GM19238 (cell line): ENCODE results near the gene RHEBL1.
A peak's percentile ranks its signal among the peaks of the same experiment; 100 is the strongest.

Experiments used
- DNase-seq: peaks from one replicate; pipeline ENCODE4 v3.0.0; 2011; ENCODE audit warnings: low spot score; ENCODE audit not compliant: insufficient read length

RHEBL1 gene, protein sequence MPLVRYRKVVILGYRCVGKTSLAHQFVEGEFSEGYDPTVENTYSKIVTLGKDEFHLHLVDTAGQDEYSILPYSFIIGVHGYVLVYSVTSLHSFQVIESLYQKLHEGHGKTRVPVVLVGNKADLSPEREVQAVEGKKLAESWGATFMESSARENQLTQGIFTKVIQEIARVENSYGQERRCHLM

GRCh38 chr12:49069507-49070346 is at the start of gene RHEBL1:
RHEBL1 (minus strand) TSS chr12:49069979; CDS start chr12:49069785, 194 bp downstream.
- DNase-seq: peak; percentile 96

- no peak for DNase-seq
These were observed 41.4 kb upstream of the RHEBL1 start for GRCh38 chr12:49111206-49111605.

GRCh38 chr12:49110464-49111155 is 40.8 kb upstream of the RHEBL1 start, which contains the start of gene LMBR1L:
LMBR1L (minus strand) TSS chr12:49110847; CDS start chr12:49110555, 292 bp downstream.
- DNase-seq: peak; percentile 95

DNA sequence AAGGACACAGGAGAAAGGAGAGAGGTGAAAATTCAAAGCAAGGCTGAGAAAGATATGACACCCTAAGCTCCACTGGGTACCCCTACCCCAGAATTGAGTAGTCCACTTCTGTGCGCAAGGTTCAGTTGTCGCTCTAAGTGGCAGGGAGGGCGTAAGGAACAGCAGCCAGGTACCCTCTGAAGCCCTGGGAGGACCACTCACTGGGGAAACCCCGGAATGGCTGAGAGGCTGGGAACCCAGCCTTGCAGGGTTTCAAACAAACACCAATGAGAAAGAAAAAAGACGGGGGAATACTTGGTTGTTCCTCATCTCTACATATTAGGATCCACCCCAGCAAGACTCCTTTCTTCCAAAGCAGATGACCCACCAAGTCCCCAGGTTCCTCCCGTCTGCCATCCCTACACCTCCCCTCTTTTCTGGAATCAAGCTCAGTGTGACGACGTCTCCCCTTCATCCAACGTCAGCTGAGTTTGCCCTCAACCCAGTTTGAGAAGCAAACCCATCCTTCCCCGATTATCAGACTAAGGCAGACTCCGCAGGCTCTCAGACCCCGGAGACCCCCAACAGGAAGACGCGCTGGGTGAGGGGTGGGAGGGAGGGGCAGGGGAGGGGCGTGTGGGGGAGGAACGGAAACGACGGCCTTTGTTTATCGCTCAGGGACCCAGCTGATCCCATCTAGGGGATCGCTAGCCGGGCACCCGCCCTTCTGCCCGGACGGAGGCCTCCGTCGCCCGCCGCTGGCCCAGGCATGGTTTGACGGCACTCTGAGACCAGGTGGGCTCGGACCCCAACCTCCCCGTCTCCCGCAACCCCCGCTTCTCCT is 40.1 kb upstream of the RHEBL1 start:
- no peak for DNase-seq

GRCh38 chr12:49108958-49109404 is 39.2 kb upstream of the RHEBL1 start:
- DNase-seq: no peak

DNA sequence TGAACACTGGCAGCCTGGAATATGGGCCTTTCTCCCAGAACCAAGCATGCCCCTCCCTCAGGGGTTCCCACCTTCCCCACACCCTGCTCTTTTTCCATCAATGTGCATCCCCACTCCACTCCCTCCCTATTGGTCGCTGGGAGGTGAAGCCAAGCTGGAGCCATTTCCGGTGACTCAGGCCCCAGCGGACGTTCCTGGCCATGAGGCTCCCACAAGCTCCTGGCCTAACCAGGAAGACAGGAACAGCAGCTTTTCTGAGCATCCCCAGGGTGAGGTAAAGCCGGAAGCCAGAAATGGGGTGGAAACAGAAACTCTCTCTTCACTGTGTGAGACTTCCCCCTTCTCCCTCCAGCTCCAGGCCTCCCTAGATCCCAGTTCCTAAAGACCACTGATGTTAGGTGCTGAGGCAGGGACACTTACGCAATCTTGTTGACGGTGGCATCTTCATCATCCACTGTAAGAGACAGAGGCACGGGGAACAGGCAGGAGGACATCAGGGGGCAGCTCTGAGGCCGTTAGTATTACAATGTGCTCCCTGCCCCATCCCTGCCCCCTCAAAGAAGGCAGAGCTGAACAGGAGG is 35.8 kb upstream of the RHEBL1 start:
- DNase-seq: no peak

DNA sequence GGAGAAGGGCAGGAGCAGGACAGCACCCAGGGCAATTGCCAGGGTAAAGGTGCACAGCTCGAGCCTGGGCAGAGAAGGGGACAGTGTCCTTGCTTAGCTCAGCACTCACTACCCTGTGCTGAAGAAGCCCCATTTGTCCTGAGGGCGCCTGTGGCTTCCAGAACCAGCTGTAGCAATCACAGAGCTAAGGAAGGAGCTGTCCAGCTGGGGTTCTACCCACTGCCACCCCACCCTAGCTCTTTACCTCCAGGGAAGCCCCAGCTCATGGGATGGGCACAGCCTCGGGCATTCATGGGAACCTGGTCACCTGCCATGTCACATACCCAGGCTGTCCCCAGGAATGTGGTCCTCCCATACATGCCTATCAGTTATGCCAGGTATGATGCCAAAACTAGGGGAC is 35.0 kb upstream of the RHEBL1 start:
- no peak for DNase-seq

GRCh38 chr12:49100380-49100779 is 30.6 kb upstream of the RHEBL1 start:
- no peak for DNase-seq

DNA sequence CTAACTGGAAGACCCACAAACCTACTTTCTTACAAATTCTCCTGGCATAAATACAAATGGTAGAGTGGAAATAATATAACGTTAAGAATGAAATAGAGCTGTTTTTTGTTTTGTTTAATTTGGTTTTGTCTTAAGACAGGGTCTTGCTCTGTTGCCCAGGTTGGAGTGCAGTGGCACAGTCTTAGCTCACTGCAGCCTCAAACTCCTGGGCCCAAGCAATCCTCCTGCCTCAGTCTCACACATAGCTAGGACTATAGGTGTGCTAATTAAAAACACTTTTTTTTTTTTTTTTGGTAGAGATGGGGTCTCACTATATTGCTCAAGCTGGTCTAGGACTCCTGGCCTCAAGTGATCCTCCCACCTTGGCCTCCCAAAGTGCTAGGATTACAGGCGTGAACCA is 28.9 kb upstream of the RHEBL1 start:
- DNase-seq: no peak

DNA sequence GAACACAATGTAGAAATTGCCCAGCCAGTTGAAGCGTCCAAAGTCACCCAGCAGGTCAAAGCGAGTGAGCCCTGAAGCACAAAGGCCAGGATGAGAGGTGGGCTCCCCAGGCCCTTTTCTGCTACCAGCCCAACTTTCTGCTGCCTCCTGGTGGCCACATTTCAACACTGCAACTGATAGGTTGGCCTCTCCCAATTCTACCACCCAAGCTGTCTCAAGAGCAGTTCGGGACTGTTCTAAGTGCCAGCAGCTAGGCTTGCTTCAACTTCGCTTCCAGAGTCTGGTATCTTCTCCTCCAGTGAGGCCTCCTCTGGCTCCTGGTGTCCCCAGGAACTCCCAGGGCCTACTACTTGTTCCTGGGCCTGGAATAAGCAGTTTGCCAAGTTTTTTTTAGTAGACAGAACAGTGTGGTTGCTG is 28.3 kb upstream of the RHEBL1 start:
- DNase-seq: peak; percentile 61

- DNase-seq: no peak
These were observed 27.6 kb upstream of the RHEBL1 start for GRCh38 chr12:49097381-49097780.

DNA sequence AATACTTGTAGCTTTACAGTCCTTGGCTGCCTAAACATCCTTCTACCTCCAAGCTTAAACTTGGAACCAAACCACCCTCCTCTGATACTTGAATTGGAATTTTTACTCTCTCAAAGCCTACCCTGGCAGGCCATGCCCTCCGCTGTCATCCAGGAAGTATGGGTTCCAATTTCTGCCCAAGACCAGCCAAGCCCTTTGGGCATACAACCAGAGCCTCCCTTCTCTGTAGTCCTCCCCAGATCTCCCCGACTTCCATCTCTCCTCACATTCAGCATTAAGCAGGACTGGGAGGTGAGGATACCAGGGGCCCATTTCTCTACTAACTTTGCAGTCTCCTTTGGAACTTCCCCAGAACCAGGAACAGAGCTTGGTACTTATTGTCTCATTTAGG is 25.2 kb upstream of the RHEBL1 start:
- DNase-seq: no peak

DNA sequence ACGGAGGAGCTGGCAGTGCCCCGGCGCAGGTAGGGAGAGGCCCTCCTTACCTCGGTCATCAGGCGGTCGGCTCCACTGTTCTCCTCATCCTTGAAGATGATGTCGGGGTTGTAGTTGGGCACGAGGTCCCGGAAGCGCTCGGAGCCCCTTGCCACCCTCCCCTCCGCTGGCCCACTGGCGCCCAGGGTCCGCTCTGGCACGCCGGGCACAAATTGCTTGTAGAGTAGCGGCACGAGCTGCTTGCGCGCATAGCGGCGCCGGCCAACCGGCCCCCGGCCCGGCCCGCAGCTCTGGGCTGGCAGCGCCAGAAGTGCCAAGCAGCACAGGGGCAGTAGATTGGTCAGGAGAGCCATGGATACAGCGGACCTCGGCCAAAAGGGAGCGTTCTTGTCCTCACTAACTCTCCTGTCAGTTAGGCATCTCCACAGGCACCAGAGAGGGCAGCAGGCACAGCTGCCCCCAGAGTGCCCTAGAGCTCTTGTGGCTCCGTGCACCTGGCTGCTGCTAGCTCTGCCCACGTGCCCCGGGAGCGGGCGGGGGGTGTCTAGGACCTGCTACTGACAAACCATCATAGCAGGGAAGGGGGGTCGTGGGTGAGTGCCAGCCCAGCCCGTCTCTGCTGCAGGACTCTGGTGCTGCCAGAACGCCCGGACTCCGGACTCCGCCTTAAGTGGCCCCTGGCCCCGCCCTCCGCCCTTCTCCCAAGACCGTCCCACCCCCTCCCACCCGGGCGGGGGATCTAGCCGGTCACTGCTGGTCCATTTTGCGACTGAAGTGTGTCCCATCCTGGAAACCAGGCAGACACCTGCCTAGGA is 24.6 kb upstream of the RHEBL1 start, which contains the start of gene DHH:
DHH (minus strand) TSS at position 642 of the 815 bp plus-strand sequence; CDS start at position 353, 289 bp downstream.
- DNase-seq: no peak

GRCh38 chr12:49093792-49094159 is 24.0 kb upstream of the RHEBL1 start:
- DNase-seq: no peak

GRCh38 chr12:49092816-49093406 is 23.1 kb upstream of the RHEBL1 start:
- no peak for DNase-seq

DNA sequence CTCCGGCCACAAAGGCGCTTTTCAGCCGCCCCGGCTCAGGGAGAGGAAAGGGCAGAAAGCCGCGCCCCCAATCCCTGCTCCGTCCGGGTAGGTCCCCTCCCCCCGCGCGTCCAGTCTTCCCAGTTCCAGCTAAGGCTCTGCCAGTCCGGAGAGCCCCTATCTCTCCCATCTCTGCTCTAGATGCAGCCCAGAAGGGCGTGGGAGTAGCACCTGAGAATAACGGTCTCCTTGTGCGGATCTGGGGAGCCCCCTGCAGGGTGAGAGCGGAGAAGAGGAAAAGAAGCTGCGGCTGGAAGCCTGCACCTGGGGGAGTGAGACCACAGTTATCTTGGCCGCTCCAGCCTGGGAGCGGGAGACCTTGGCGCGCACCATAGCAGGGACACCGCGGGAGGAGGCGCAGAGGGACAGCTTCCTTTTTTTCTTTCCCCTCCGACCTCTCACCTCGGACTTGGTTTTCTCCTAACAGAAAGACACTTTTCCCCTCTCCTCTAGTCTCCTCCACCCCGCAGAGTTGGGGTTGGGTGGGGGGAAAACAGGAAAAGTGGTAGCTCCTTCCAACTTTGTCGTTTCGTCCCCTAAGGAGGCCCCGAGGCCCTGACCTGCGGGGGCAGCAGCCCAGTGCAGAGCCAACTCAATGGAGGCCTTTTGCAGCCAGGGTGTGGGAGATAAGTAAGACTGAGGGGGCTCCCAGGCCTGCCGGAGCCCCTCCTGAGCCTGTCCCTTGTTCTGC is 22.5 kb upstream of the RHEBL1 start:
- peak; percentile 80 for DNase-seq

DNA sequence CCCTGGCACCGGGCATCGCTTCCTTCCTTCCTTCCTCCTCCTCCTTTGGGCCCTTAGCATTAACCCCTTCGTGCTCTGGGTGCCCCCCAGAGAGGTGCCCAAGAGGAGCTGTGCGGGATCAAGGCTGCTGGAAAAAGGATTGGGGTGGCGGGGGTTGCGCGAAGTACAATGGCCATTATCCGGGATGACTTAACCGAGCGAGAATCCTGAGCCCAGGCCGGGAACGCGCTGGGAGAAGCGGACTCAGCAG is 22.0 kb upstream of the RHEBL1 start:
- no peak for DNase-seq

- no peak for DNase-seq
These were observed 21.5 kb upstream of the RHEBL1 start for GRCh38 chr12:49091056-49091835.
